ENCODE results near the gene CACNA2D3. TPM values are rescaled to one million over a fixed set of nuclear protein-coding genes. Genes with fewer than 3 reads are reported as not detected.

CACNA2D3 gene
- total RNA-seq, 1 experiment from 2014 or later, result 0.59 TPM

DNA sequence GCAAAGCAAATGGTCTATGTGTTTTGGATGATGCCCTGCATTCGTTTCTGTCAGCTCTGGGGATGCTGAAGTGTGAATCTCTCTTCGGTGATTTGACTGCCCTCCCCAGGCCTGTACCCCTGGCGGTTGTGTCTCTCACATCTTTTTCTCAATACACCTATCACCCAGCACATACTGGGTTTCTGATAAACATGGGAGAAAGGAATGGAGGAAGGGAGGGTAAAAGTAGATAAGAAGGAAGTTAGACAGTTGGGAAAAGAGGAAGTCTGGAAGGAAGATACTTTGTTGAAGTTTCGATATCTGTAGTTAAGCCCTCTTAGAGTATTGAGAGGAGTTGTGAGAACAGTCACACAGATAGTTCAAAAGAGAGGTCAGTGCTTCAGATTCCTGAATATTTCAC, 841.3 kb downstream of the CACNA2D3 start:
- Histone ChIP-seq H3K4me3 (no peak overlapping the region), H3K27me3 (ENCODE audit: insufficient read depth, low read depth) (no peaks in the 10 kb centered on the region), H2AFZ (no peak overlapping the region), H3K4me2 (no peak overlapping the region), H3K9me3 (ENCODE audit: insufficient read depth, low read depth) (no peaks in the 10 kb centered on the region), H3F3A (ENCODE audit: insufficient read depth, low read depth) (no peaks in the 10 kb centered on the region), H3K36me3 (ENCODE audit: low read depth) (no peaks in the 10 kb centered on the region), H3K27ac (no peak overlapping the region), H4K20me1 (ENCODE audit: insufficient read depth) (no peaks in the 10 kb centered on the region), H3K9me2 (ENCODE audit: insufficient read depth) (no peaks in the 10 kb centered on the region), H3K4me1 (replicated peaks; ENCODE audit: insufficient read depth) (no peaks in the 10 kb centered on the region), H3K79me2 (ENCODE audit: low read depth) (no peaks in the 10 kb centered on the region)
- ChIA-PET CTCF (no interaction called here), POLR2A (ENCODE audit: unreplicated experiment) (no interaction called here)
- DNase-seq, result no peak
- intact Hi-C loops (cut with micrococcal nuclease; ENCODE audit: unreplicated experiment), result no loop called here
- TF ChIP-seq, protein P1, sequence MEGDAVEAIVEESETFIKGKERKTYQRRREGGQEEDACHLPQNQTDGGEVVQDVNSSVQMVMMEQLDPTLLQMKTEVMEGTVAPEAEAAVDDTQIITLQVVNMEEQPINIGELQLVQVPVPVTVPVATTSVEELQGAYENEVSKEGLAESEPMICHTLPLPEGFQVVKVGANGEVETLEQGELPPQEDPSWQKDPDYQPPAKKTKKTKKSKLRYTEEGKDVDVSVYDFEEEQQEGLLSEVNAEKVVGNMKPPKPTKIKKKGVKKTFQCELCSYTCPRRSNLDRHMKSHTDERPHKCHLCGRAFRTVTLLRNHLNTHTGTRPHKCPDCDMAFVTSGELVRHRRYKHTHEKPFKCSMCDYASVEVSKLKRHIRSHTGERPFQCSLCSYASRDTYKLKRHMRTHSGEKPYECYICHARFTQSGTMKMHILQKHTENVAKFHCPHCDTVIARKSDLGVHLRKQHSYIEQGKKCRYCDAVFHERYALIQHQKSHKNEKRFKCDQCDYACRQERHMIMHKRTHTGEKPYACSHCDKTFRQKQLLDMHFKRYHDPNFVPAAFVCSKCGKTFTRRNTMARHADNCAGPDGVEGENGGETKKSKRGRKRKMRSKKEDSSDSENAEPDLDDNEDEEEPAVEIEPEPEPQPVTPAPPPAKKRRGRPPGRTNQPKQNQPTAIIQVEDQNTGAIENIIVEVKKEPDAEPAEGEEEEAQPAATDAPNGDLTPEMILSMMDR (conservative IDR thresholded peaks at IDR 0.05), result no peak
- no peak for TF ChIP-seq EZH2 (IDR thresholded peaks at IDR 0.05; ENCODE audit: low read depth)
- BruUV-seq (replicated peaks), result no TSS peak

DNA sequence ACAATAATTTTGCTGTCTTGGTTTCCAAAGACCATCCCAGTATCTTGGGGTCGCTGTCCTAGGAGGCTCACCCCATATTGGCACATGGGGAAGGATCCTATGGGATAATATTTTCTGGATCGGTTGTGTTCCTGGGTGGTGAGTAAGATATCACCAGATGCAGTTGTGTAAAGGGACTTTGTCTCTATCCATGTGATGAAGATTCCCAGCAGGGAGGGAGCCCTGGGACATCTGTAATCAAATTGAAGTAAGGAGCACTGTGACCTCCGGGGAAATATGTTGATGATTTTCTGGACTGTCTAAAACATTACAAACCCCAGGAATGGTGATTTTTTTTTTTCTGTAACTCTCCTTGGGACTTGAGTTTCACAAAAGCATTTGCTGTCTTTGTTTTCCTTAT, 841.7 kb downstream of the CACNA2D3 start:
- Histone ChIP-seq H2AFZ (no peak overlapping the region), H3K36me3 (ENCODE audit: low read depth) (no peaks in the 10 kb centered on the region), H3K27me3 (ENCODE audit: insufficient read depth, low read depth) (no peaks in the 10 kb centered on the region), H3K9me3 (ENCODE audit: insufficient read depth, low read depth) (no peaks in the 10 kb centered on the region), H3K4me1 (replicated peaks; ENCODE audit: insufficient read depth) (no peaks in the 10 kb centered on the region), H3K4me2 (no peak overlapping the region), H3K9me2 (ENCODE audit: insufficient read depth) (no peaks in the 10 kb centered on the region), H4K20me1 (ENCODE audit: insufficient read depth) (no peaks in the 10 kb centered on the region), H3F3A (ENCODE audit: insufficient read depth, low read depth) (no peaks in the 10 kb centered on the region), H3K27ac (no peak overlapping the region), H3K4me3 (no peak overlapping the region), H3K79me2 (ENCODE audit: low read depth) (no peaks in the 10 kb centered on the region)
- DNase-seq, result no peak
- no TSS peak for BruUV-seq (replicated peaks)
- intact Hi-C loops (cut with micrococcal nuclease; ENCODE audit: unreplicated experiment), result no loop called here
- no peak for TF ChIP-seq EZH2 (IDR thresholded peaks at IDR 0.05; ENCODE audit: low read depth)
- TF ChIP-seq, protein P1 (conservative IDR thresholded peaks at IDR 0.05), result no peak
- POLR2A ChIA-PET (ENCODE audit: unreplicated experiment), result no interaction called here
- CTCF ChIA-PET, result no interaction called here

DNA sequence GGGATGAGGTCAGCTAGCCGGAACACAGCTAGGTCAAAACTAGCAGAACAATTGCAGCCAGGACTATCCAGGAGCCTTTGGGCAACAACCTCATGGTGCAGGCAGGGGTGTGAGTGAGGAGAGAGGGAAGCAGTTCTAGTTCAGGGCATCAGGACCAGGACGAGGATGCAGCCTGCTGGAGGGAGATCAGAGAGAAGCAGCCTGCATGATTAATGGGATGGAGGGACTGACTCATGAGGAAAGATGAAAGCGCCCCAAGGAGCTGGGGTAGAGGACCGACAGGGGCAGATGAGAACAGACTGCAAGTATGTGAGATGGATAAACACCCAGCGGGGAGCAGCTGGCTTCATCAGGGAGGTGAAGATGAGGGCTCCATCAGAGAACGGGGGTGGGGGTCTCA, 843.4 kb downstream of the CACNA2D3 start:
- Histone ChIP-seq H3K79me2 (ENCODE audit: low read depth) (no peaks in the 10 kb centered on the region), H3K4me3 (no peak overlapping the region), H3K27ac (no peak overlapping the region), H4K20me1 (ENCODE audit: insufficient read depth) (no peaks in the 10 kb centered on the region), H3K27me3 (ENCODE audit: insufficient read depth, low read depth) (no peaks in the 10 kb centered on the region), H3K9me2 (ENCODE audit: insufficient read depth) (no peaks in the 10 kb centered on the region), H3K9me3 (ENCODE audit: insufficient read depth, low read depth) (no peaks in the 10 kb centered on the region), H3K4me1 (replicated peaks; ENCODE audit: insufficient read depth) (no peaks in the 10 kb centered on the region), H3K4me2 (no peak overlapping the region), H2AFZ (no peak overlapping the region), H3K36me3 (ENCODE audit: low read depth) (no peaks in the 10 kb centered on the region), H3F3A (ENCODE audit: insufficient read depth, low read depth) (no peaks in the 10 kb centered on the region)
- intact Hi-C loops (cut with micrococcal nuclease; ENCODE audit: unreplicated experiment), result no loop called here
- DNase-seq, result no peak
- no TSS peak for BruUV-seq (replicated peaks)
- TF ChIP-seq EZH2 (IDR thresholded peaks at IDR 0.05; ENCODE audit: low read depth), result no peak
- TF ChIP-seq, protein P1 (conservative IDR thresholded peaks at IDR 0.05), result no peak
- POLR2A ChIA-PET (ENCODE audit: unreplicated experiment), result no interaction called here
- CTCF ChIA-PET, result no interaction called here

Measured in PC-9 (cell line).